NB4 (cell line): ENCODE data around the gene TRAF3.

Experiments
- POLR2A ChIP-seq: IDR thresholded peaks from 2 replicates; pipeline ENCODE4 v1.6.1; 2011; ENCODE audit warnings: mild to moderate bottlenecking; ENCODE audit not compliant: insufficient read length; ENCODE audit errors: extremely low read depth
- TF ChIP-seq, protein P1 (sequence below): IDR thresholded peaks from one replicate; pipeline ENCODE4 v1.5.1; 2012; ENCODE audit warnings: low read depth, low read length

DNA sequence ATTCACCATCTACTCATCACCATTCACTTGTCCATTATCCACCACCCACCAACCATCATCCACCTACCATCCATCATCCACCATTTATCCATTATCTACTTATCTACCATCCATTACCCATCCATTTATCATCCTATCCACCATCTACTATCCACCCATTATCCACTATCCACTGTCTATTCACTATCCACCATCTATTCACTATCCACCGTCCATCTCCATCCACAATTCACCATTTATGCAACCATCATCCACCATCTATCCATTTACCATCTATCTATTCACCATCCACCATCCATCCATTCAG, 143.7 kb downstream of the TRAF3 start:
- TF ChIP-seq POLR2A: no peak
- TF ChIP-seq, protein P1, sequence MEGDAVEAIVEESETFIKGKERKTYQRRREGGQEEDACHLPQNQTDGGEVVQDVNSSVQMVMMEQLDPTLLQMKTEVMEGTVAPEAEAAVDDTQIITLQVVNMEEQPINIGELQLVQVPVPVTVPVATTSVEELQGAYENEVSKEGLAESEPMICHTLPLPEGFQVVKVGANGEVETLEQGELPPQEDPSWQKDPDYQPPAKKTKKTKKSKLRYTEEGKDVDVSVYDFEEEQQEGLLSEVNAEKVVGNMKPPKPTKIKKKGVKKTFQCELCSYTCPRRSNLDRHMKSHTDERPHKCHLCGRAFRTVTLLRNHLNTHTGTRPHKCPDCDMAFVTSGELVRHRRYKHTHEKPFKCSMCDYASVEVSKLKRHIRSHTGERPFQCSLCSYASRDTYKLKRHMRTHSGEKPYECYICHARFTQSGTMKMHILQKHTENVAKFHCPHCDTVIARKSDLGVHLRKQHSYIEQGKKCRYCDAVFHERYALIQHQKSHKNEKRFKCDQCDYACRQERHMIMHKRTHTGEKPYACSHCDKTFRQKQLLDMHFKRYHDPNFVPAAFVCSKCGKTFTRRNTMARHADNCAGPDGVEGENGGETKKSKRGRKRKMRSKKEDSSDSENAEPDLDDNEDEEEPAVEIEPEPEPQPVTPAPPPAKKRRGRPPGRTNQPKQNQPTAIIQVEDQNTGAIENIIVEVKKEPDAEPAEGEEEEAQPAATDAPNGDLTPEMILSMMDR: no peak
